8988T (cell line): Measurements from ENCODE around the gene MR1.

ENCODE experiments used
- DNase-seq: peaks from one replicate; pipeline ENCODE4 v3.0.0; 2011

MR1 gene

DNA sequence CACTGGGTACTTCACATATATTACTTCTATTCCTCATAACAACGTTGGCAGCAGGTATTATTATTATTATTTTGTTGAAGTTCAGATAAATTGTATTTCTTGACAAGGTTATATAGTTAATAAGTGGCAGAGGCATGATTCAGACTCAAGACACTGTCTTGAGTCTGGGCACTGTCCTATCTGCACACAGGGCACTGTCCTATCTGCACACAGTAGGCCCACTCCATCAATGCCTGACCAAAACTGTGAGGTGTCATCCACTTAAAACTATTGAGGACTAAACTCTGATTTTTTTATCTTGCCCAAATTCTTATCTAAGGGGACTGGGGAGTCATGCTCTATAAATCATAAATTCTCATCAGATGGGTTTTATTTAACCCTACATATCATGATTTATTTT is 30.9 kb downstream of the MR1 start:
- no peak for DNase-seq

- DNase-seq, result no peak
Measured at GRCh38 chr1:181073638-181074037, 39.9 kb downstream of the MR1 start.

GRCh38 chr1:181075766-181076350 is 42.1 kb downstream of the MR1 start:
- no peak for DNase-seq

- no peak for DNase-seq
Measured at GRCh38 chr1:181076852-181077251, 43.1 kb downstream of the MR1 start.

DNA sequence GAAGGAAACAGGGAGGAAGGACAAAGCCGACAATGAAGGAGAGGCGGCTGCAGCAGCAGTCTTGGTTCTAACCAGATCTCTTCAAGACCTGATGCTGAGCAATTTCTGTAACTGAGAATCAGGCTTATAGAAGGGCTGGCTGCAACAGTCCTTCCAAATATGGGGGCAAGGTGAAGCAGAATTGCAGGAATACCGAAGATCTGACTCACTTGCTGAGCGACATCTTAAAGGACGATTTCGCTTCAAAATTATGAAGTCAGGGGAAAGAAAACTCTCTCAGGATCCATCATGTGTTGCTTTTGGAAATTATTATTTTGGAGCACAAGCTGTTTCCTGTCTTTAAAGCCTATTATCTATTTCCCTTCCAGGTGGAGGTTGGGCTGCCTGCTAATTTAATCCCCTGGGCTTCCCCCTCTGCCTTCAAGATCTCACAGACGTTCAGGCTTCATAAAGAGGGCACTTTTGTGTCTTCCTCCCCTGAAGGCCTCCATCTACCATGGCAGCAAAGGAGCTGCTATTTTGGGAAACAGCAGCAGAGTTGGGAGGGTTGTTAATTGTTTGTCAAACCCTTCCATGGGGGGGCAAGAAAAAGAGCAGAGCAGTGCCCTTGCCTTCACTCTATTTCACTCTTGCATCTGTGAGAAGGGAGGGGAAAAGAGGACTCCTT is 43.9 kb downstream of the MR1 start:
- DNase-seq, result no peak

GRCh38 chr1:181079382-181079781 is 45.6 kb downstream of the MR1 start:
- no peak for DNase-seq

- DNase-seq, result no peak
Measured at GRCh38 chr1:181079920-181080319, 46.1 kb downstream of the MR1 start.

- DNase-seq, result no peak
Measured at GRCh38 chr1:181080556-181080955, 46.8 kb downstream of the MR1 start.

DNA sequence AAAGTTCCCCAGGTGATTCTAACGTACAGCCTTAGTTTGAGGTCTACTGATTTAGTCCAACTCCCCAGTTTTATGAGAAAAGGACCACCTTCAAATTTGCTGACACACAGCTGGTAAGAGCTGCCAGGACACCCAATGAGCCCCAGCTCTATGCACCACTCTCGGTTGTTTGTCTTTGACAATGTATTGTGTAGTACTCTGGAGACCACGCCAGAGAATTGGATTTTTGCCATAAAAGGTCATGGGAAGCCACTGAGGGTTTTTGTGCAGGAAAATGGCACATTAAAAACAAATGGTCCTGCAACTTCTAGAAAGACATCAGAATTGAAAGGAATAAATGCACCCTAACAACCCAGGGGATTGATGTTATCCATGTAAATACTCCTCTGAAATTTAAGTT is 47.6 kb downstream of the MR1 start:
- no peak for DNase-seq

GRCh38 chr1:181083842-181084605 is 50.2 kb downstream of the MR1 start:
- DNase-seq, result no peak

GRCh38 chr1:181084606-181084969 is 50.8 kb downstream of the MR1 start:
- DNase-seq, result no peak

GRCh38 chr1:181086091-181086490 is 52.3 kb downstream of the MR1 start:
- DNase-seq, result no peak

GRCh38 chr1:181086926-181087325 is 53.1 kb downstream of the MR1 start:
- DNase-seq, result no peak

- DNase-seq, result no peak
Measured at GRCh38 chr1:181087400-181087901, 53.7 kb downstream of the MR1 start.

- DNase-seq, result peak; percentile 66
Measured at GRCh38 chr1:181088079-181089016, 54.6 kb downstream of the MR1 start, which contains the start of gene IER5. TSS of gene IER5 (plus strand) at chr1:181088700. CDS start at chr1:181088903, 203 bp downstream.

- DNase-seq, result no peak
Measured at GRCh38 chr1:181089017-181089675, 55.4 kb downstream of the MR1 start.

GRCh38 chr1:181089676-181090544 is 56.1 kb downstream of the MR1 start:
- DNase-seq, result no peak

GRCh38 chr1:181090641-181091126 is 56.9 kb downstream of the MR1 start:
- DNase-seq, result no peak

DNA sequence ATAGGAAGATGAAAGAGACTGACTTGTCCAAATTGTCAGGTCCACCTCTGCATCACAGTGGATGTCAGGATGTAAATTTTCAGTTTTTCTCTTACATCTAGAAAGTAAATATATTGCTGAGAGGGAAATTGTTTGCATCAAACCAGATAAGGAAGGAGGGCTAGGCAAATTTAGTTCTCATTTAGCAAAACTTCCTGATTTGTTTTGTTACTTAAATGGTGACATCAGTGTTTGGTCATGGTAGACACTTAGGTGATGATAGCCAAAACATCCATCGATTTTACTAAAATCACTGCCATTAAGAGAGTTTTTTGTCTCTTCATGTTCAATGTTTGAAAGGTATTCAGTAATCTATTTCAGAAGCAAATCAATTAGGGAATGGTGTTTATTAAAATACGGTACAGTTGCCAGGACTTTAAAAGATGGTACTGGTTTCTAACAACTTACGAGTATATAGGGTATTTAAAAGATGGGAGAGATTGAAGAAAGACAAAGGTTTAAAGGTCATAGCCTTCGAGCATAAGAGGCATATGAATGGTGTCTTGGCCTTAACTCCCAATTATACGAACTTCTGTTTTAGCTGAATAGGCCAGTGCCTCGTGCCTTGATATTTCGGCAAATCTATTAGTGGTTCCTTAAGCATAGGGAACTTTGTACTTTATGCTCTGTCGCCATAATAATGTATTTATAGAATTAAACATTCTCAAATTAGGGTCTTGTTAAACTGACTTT is 57.7 kb downstream of the MR1 start:
- no peak for DNase-seq

DNA sequence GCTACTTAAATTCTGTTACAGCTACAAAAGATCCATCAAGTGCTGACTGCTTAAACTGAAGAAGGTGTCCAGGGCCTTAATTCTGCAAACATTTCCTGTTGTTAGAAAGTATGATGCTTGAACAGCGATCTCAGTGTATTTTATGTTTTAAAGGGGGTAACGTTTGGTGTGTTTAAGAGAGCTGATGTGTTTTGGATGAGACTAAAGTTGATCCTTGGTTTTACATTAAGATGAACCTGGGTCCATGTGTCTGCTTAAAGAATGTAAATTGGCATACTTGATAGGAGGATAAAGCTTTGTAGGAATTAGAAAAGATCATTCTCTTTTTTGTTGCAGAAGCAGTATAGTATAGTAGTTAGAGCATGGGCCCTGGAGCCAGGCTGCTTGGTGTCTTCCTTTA is 58.3 kb downstream of the MR1 start:
- no peak for DNase-seq
